IMR-90 (cell line): Measurements from ENCODE around the gene RERE. TPM values are rescaled to one million over a fixed set of nuclear protein-coding genes. Genes with fewer than 3 reads are reported as not detected.

Experiments used
- ATAC-seq: fragments of 200-7000 bp; cut with Tn5 transposase; 2 replicates; pipeline ENCODE4 v1.9.1; 2020; ENCODE audit warnings: low read depth, mild to moderate bottlenecking, moderate library complexity
- BruUV-seq: library from RNA; stranded (reverse); fragments of 400-500 nt; replicated peaks from 2 replicates; lab custom pipeline; 2021; lab: Mats Ljungman, UMichigan
- CTCF ChIA-PET: fragments of 300-600 bp; formaldehyde crosslinking; extraction: SDS; loops from one replicate; lab custom pipeline; 2021; ENCODE audit warnings: antibody characterized with exemption; lab: Yijun Ruan, JAX
- POLR2A ChIA-PET: fragments of 300-600 bp; sonication (Branson Sonifier 250); formaldehyde crosslinking; loops from one replicate; lab custom pipeline; 2022; ENCODE audit warnings: antibody characterized with exemption; ENCODE audit not compliant: unreplicated experiment; lab: Charles Lee
- DNase-seq: peaks from one replicate; pipeline ENCODE4 v3.0.0; 2013
- H2AFZ ChIP-seq: replicated peaks from 2 replicates; pipeline ENCODE3; 2013; ENCODE audit warnings: low read length, mild to moderate bottlenecking; ENCODE audit not compliant: poor library complexity
- H2AK5ac ChIP-seq: 2 replicates; pipeline ENCODE4 v1.6.1; 2013; ENCODE audit warnings: low read depth, low read length, inconsistent platforms
- H2AK9ac ChIP-seq: replicated peaks from 2 replicates; pipeline ENCODE3; 2013; ENCODE audit warnings: mild to moderate bottlenecking, low read depth, low read length, moderate library complexity; ENCODE audit not compliant: poor library complexity
- H2BK120ac ChIP-seq: 2 replicates; pipeline ENCODE4 v1.6.1; 2013; ENCODE audit warnings: low read depth, low read length, inconsistent platforms
- H2BK15ac ChIP-seq: 3 replicates; pipeline ENCODE4 v1.6.1; 2013; ENCODE audit warnings: low read depth, low read length, inconsistent platforms
- H2BK20ac ChIP-seq: 2 replicates; pipeline ENCODE4 v1.6.1; 2013; ENCODE audit warnings: low read depth, mild to moderate bottlenecking, inconsistent platforms, low read length, moderate library complexity
- H2BK5ac ChIP-seq: 2 replicates; pipeline ENCODE4 v1.6.1; 2013; ENCODE audit warnings: mild to moderate bottlenecking, low read depth, low read length, inconsistent platforms; ENCODE audit not compliant: poor library complexity, severe bottlenecking
- H3K14ac ChIP-seq: replicated peaks from 2 replicates; pipeline ENCODE4 v1.6.1; 2013; ENCODE audit warnings: low read depth, low read length, inconsistent platforms
- H3K18ac ChIP-seq: 2 replicates; pipeline ENCODE4 v1.6.1; 2013; ENCODE audit warnings: low read depth, low read length, control low read depth
- H3K23ac ChIP-seq: 2 replicates; pipeline ENCODE4 v1.6.1; 2013; ENCODE audit warnings: low read depth, low read length, inconsistent platforms
- H3K27ac ChIP-seq: 2 replicates; pipeline ENCODE4 v1.5.1; 2013; ENCODE audit warnings: mild to moderate bottlenecking, control low read depth, low read length; ENCODE audit not compliant: insufficient read depth
- H3K27me3 ChIP-seq: 2 replicates; pipeline ENCODE4 v1.6.1; 2013; ENCODE audit warnings: low read length; ENCODE audit not compliant: control insufficient read depth, insufficient read depth
- H3K36me3 ChIP-seq: 2 replicates; pipeline ENCODE4 v1.6.1; 2013; ENCODE audit warnings: low read length, mixed read lengths; ENCODE audit not compliant: control insufficient read depth, insufficient read depth
- H3K4ac ChIP-seq: 2 replicates; pipeline ENCODE4 v1.6.1; 2013; ENCODE audit warnings: low read depth, low read length, inconsistent platforms
- H3K4me1 ChIP-seq: 2 replicates; pipeline ENCODE4 v1.6.1; 2013; ENCODE audit warnings: low read length, mixed read lengths; ENCODE audit not compliant: control insufficient read depth, insufficient read depth
- H3K4me2 ChIP-seq: 2 replicates; pipeline ENCODE4 v1.6.1; 2013; ENCODE audit warnings: low read depth, mild to moderate bottlenecking, control low read depth, low read length, moderate library complexity
- H3K4me3 ChIP-seq: 2 replicates; pipeline ENCODE4 v1.5.1; 2013; ENCODE audit warnings: low read depth, mild to moderate bottlenecking, control low read depth, low read length, moderate library complexity; ENCODE audit not compliant: insufficient read depth
- H3K56ac ChIP-seq: 2 replicates; pipeline ENCODE4 v1.6.1; 2013; ENCODE audit warnings: low read length, inconsistent platforms; ENCODE audit not compliant: insufficient read depth; ENCODE audit errors: extremely low read depth
- H3K79me1 ChIP-seq, 2 experiments: 2 replicates each; pipeline ENCODE4 v1.6.1; 2013; ENCODE audit warnings: low read length in 2 of 2, inconsistent platforms in 1 of 2, low read depth in 1 of 2
- H3K9ac ChIP-seq: 2 replicates; pipeline ENCODE4 v1.6.1; 2013; ENCODE audit warnings: low read depth, low read length, control low read depth
- H3K9me1 ChIP-seq: 2 replicates; pipeline ENCODE4 v1.6.1; 2013; ENCODE audit warnings: low read length, inconsistent platforms; ENCODE audit not compliant: insufficient read depth
- H3K9me3 ChIP-seq: 2 replicates; pipeline ENCODE4 v1.6.1; 2013; ENCODE audit warnings: low read length; ENCODE audit not compliant: control insufficient read depth, insufficient read depth
- H4K20me1 ChIP-seq: 2 replicates; pipeline ENCODE4 v1.6.1; 2013; ENCODE audit warnings: low read length, inconsistent platforms; ENCODE audit not compliant: insufficient read depth
- H4K5ac ChIP-seq: 2 replicates; pipeline ENCODE4 v1.6.1; 2013; ENCODE audit warnings: mild to moderate bottlenecking, low read depth, low read length, control low read depth
- H4K8ac ChIP-seq, 2 experiments: 2 replicates each; pipeline ENCODE4 v1.6.1; 2013; ENCODE audit warnings: low read depth in 2 of 2, low read length in 2 of 2, control low read depth in 1 of 2, inconsistent platforms in 1 of 2
- H4K91ac ChIP-seq: 2 replicates; pipeline ENCODE4 v1.6.1; 2013; ENCODE audit warnings: low read depth, low read length, inconsistent platforms; ENCODE audit not compliant: insufficient read depth
- BHLHE40 ChIP-seq: fragments of 150-350 bp; IDR thresholded peaks from 2 replicates; pipeline ENCODE4 v1.6.1; 2016; ENCODE audit warnings: mild to moderate bottlenecking, low read depth, low read length
- CEBPB ChIP-seq: IDR thresholded peaks from 2 replicates; pipeline ENCODE4 v1.6.1; 2012; ENCODE audit warnings: low read depth, low read length, improper control_type of control experiment
- WGBS, 2 experiments: methylation state at CpG; one replicate each; pipeline versions ENCODE4 v1.1.5 to v1.1.7; 2013; ENCODE audit warnings: missing lambda C conversion rate in 2 of 2; ENCODE audit not compliant: insufficient read length in 1 of 2; ENCODE audit errors: extremely low coverage in 2 of 2; 5-methylcytosine and 5-hydroxymethylcytosine counted together
- dilution Hi-C: fragments of 300-500 bp; cut with HindIII; formaldehyde crosslinking; loops from one replicate; pipeline ENCODE4 v1.14.3; 2018; ENCODE audit warnings: low sequenced_read_pairs; ENCODE audit not compliant: unreplicated experiment
- in situ Hi-C: fragments of 300-500 bp; cut with MboI; formaldehyde crosslinking; loops from 3 replicates; pipeline ENCODE4 v1.14.3; 2019; ENCODE audit warnings: low sequenced_read_pairs, inconsistent platforms, mixed read lengths
- intact Hi-C: fragments of 100-400 bp; cut with micrococcal nuclease; formaldehyde crosslinking; loops from 2 replicates; pipeline ENCODE4 v1.10.0; 2022
- polyA plus RNA-seq, 3 experiments: library from polyadenylated mRNA; depleted of rRNA; stranded (reverse); fragments of >200 nt; gene quantifications; 2 replicates each; pipeline ENCODE4 v1.2.3, GENCODE V29; 2012; ENCODE audit warnings: low replicate concordance in 1 of 3
- total RNA-seq: library from RNA; depleted of rRNA; stranded (reverse); fragments of >200 nt; gene quantifications from 2 replicates; pipeline ENCODE4 v1.2.3, GENCODE V29; 2012

Gene RERE
- total and polyA plus RNA-seq, 2 of the 4 experiments (the other 2 are of a cell fraction) = 11.5 to 25.1 TPM

DNA sequence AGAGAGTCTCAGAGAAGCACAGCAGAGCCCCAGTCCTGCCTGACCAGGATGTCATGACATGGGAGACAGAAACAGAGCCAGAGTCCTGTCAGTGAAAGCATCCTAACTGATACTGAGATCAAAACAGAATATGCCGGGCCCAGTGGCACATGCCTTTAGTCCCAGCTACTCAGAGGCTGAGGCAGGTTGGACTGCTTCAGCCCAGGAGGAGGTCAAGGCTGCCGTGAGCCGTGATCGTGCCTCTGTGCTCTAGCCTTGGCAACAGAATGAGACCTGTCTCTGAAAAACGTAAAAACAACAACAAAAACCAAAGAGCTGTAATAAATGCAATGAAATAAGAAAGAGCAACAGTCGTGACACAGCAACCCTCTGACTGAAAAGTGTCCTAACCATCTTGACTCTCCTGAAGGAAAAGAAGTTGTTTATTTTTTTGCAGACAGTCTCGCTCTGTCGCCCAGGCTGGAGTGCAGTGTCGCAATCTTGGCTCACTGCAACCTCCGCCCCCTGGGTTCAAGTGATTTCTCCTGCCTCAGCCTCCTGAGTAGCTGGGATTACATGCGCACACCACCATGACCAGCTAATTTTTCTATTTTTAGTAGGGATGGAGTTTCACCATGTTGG, 310.3 kb downstream of the RERE start:
- dilution Hi-C loops = no loop called here
- ATAC-seq = no peak

More for the DNA sequence above, 310.3 kb downstream of the RERE start:
- H2AK9ac ChIP-seq = no peak overlapping the region
- H3K36me3 ChIP-seq = 0 out of 2 replicates have a peak, but pooled peaks cover 3% of the 10 kb centered on the region
- peaks cover 27 to 43% of the 10 kb centered on the region in 2 experiments for H3K79me1 ChIP-seq
- peak overlapping the region; percentile 29; the same call in 1 of the 2 replicates for H3K23ac ChIP-seq
- H3K4me1 ChIP-seq = peaks cover 18% of the 10 kb centered on the region
- H3K9me1 ChIP-seq = peaks cover 24% of the 10 kb centered on the region
- H4K91ac ChIP-seq = no peak overlapping the region
- no TSS peak for BruUV-seq
- peak overlapping the region; percentile 49 for H3K14ac ChIP-seq
- CTCF ChIA-PET = no interaction called here
- H3K18ac ChIP-seq = 0 out of 2 replicates have a peak overlapping the region, but pooled peaks have one; percentile 6
- H3K9me3 ChIP-seq = no peaks in the 10 kb centered on the region
- H4K8ac ChIP-seq = 0 out of 4 replicates have a peak overlapping the region, but pooled peaks of 1 of the 2 experiments have one; percentile 34
- no peak overlapping the region for H3K9ac ChIP-seq
- no peak overlapping the region for H2BK5ac ChIP-seq
- in situ Hi-C loops = no loop called here
- no peak overlapping the region for H3K4me3 ChIP-seq
- H2BK20ac ChIP-seq = no peak overlapping the region; the same call in 1 of the 2 replicates
- H4K20me1 ChIP-seq = peaks cover 14% of the 10 kb centered on the region; the same call in 1 of the 2 replicates
- 0 out of 2 replicates have a peak overlapping the region, but pooled peaks have one; percentile 14 for H2BK120ac ChIP-seq
- H3K56ac ChIP-seq = no peak overlapping the region
- H3K27ac ChIP-seq = 0 out of 2 replicates have a peak overlapping the region, but pooled peaks have one; percentile 17
- H3K4ac ChIP-seq = peak overlapping the region; percentile 68
- H2BK15ac ChIP-seq = no peak overlapping the region
- WGBS, 2 experiments = 71% methylated on average over 1 of the region's 11 CpGs; no CpG with 5 or more reads in 1 of the 2 experiments
- H2AK5ac ChIP-seq = peak overlapping the region; percentile 40; the same call in 1 of the 2 replicates
- H2AFZ ChIP-seq = peak overlapping the region; percentile 9
- intact Hi-C loops = no loop called here
- DNase-seq = no peak
- TF ChIP-seq BHLHE40 = no peak
- TF ChIP-seq CEBPB = peak; percentile 69
- H3K4me2 ChIP-seq = no peak overlapping the region
- H3K27me3 ChIP-seq = no peaks in the 10 kb centered on the region
- no peak overlapping the region; the same call in 1 of the 2 replicates for H4K5ac ChIP-seq
- POLR2A ChIA-PET = no interaction called here
